ENCODE measurements around the gene ENTREP1.

ENTREP1 gene

GRCh38 chr9:69331444-69331843 lies 6.4 kb downstream of the ENTREP1 start:
- CTCF ChIA-PET, result interaction anchor here (1.1 to 2.8 kb wide), 3 partner anchors 9 to 278 kb away, joined by 3 to 10 read pairs (median 3); no protein-coding TSS in a partner anchor
- no peak for DNase-seq (ENCODE audit: extremely low spot score)
- TF ChIP-seq CTCF (IDR thresholded peaks at IDR 0.05; ENCODE audit: control extremely low read depth, extremely low read depth, low read depth, missing control alignments), result no peak
- POLR2A ChIA-PET, result no interaction called here

GRCh38 chr9:69332067-69332685 lies 7.2 kb downstream of the ENTREP1 start:
- POLR2A ChIA-PET, result no interaction called here
- CTCF ChIA-PET, result interaction anchor here (1.2 to 2.8 kb wide), 2 partner anchors 8 to 12 kb away, joined by 3 to 10 read pairs; no protein-coding TSS in a partner anchor

GRCh38 chr9:69333716-69334115 lies 8.7 kb downstream of the ENTREP1 start:
- TF ChIP-seq CTCF (IDR thresholded peaks at IDR 0.05; ENCODE audit: control extremely low read depth, extremely low read depth, low read depth, missing control alignments), result no peak
- ChIA-PET CTCF (no interaction called here), POLR2A (no interaction called here)
- no peak for DNase-seq (ENCODE audit: extremely low spot score)

More at GRCh38 chr9:69332067-69332685, 7.2 kb downstream of the ENTREP1 start:
- no peak for DNase-seq (ENCODE audit: extremely low spot score)
- no peak for TF ChIP-seq CTCF (IDR thresholded peaks at IDR 0.05; ENCODE audit: control extremely low read depth, extremely low read depth, low read depth, missing control alignments)

- TF ChIP-seq CTCF (IDR thresholded peaks at IDR 0.05; ENCODE audit: control extremely low read depth, extremely low read depth, low read depth, missing control alignments), result no peak
- CTCF ChIA-PET, result interaction anchor here (2.6 kb wide), 1 partner anchor 12 kb away, joined by 13 read pairs; no protein-coding TSS in a partner anchor
- no peak for DNase-seq (ENCODE audit: extremely low spot score)
- POLR2A ChIA-PET, result no interaction called here
Measured at GRCh38 chr9:69334317-69334716, 9.3 kb downstream of the ENTREP1 start.

GRCh38 chr9:69339620-69340019 lies 14.6 kb downstream of the ENTREP1 start:
- no peak for DNase-seq (ENCODE audit: extremely low spot score)
- TF ChIP-seq CTCF (IDR thresholded peaks at IDR 0.05; ENCODE audit: control extremely low read depth, extremely low read depth, low read depth, missing control alignments), result no peak
- ChIA-PET POLR2A (no interaction called here), CTCF (interaction anchor here (1.4 to 1.6 kb wide), 2 partner anchors 8 to 25 kb away, joined by 3 to 4 read pairs; no protein-coding TSS in a partner anchor)

GRCh38 chr9:69340631-69341030 lies 15.6 kb downstream of the ENTREP1 start:
- no peak for TF ChIP-seq CTCF (IDR thresholded peaks at IDR 0.05; ENCODE audit: control extremely low read depth, extremely low read depth, low read depth, missing control alignments)
- ChIA-PET POLR2A (no interaction called here), CTCF (interaction anchor here (1.3 to 1.4 kb wide), 2 partner anchors 9 to 24 kb away, joined by 3 read pairs; no protein-coding TSS in a partner anchor)
- DNase-seq (ENCODE audit: extremely low spot score), result no peak

Data from GM10248 (cell line).